HepG2 (cell line): ENCODE results near the gene TMEM240. TPM values are rescaled to one million over a fixed set of nuclear protein-coding genes. Genes with fewer than 3 reads are reported as not detected.

Experiments
- ELF1 ChIP-seq: sonication (generic); formaldehyde crosslinking; IDR thresholded peaks from 2 replicates; pipeline ENCODE4 v1.4.0; 2020; ENCODE audit warnings: missing genetic modification reagents
- ELF3 ChIP-seq: IDR thresholded peaks from 2 replicates; pipeline ENCODE4 v1.6.1; 2016; ENCODE audit warnings: missing genetic modification reagents, missing compliant biosample characterization
- EP300 ChIP-seq, 3 experiments: sonication (generic) in 1 of 3; formaldehyde crosslinking in 1 of 3; IDR thresholded peaks; 2 replicates each; pipeline versions ENCODE4 v1.5.1 to v1.6.1; 2011 to 2020; ENCODE audit warnings: low read depth in 2 of 3, low read length in 2 of 3, borderline replicate concordance in 1 of 3, improper control_type of control experiment in 1 of 3, mild to moderate bottlenecking in 1 of 3, missing genetic modification reagents in 1 of 3, moderate library complexity in 1 of 3
- ERF ChIP-seq: IDR thresholded peaks from 2 replicates; pipeline ENCODE4 v1.6.1; 2018; ENCODE audit warnings: missing biosample characterization, missing genetic modification reagents
- HDAC1 ChIP-seq: sonication (generic); formaldehyde crosslinking; IDR thresholded peaks from 2 replicates; pipeline ENCODE4 v1.5.1; 2020; ENCODE audit warnings: mild to moderate bottlenecking, missing genetic modification reagents
- HNRNPL ChIP-seq: fragments of 200-400 bp; formaldehyde crosslinking; IDR thresholded peaks from 2 replicates; pipeline ENCODE4 v1.6.1; 2017; ENCODE audit warnings: mild to moderate bottlenecking, low read depth, low read length
- HNRNPLL ChIP-seq: fragments of 200-400 bp; formaldehyde crosslinking; IDR thresholded peaks from 2 replicates; pipeline ENCODE4 v1.6.1; 2017; ENCODE audit warnings: mild to moderate bottlenecking, low read depth, low read length; ENCODE audit not compliant: poor library complexity, severe bottlenecking
- NCOA2 ChIP-seq: sonication (generic); formaldehyde crosslinking; IDR thresholded peaks from 2 replicates; pipeline ENCODE4 v1.8.0; 2022; ENCODE audit warnings: inconsistent platforms
- PHB2 ChIP-seq: fragments of 450-650 bp; IDR thresholded peaks from 2 replicates; pipeline ENCODE4 v1.6.1; 2018; ENCODE audit not compliant: partially characterized antibody
- RXRA ChIP-seq: sonication (generic); formaldehyde crosslinking; IDR thresholded peaks from 2 replicates; pipeline ENCODE4 v1.5.1; 2020; ENCODE audit warnings: missing genetic modification reagents
- SALL2 ChIP-seq: sonication (generic); formaldehyde crosslinking; IDR thresholded peaks from 2 replicates; pipeline ENCODE4 v1.8.1; 2023; ENCODE audit warnings: mild to moderate bottlenecking, missing genetic modification reagents, inconsistent platforms
- SMAD9 ChIP-seq: sonication (generic); formaldehyde crosslinking; IDR thresholded peaks from 2 replicates; pipeline ENCODE4 v1.5.1; 2020; ENCODE audit warnings: mild to moderate bottlenecking, missing genetic modification reagents
- SRY ChIP-seq: sonication (generic); formaldehyde crosslinking; IDR thresholded peaks from 2 replicates; pipeline ENCODE4 v1.8.0; 2022; ENCODE audit warnings: mild to moderate bottlenecking, missing genetic modification reagents
- TBX2 ChIP-seq: sonication (generic); formaldehyde crosslinking; IDR thresholded peaks from 2 replicates; pipeline ENCODE4 v1.5.0; 2020; ENCODE audit warnings: missing genetic modification reagents, mild to moderate bottlenecking, borderline replicate concordance
- TGIF2 ChIP-seq: IDR thresholded peaks from 2 replicates; pipeline ENCODE4 v1.6.1; 2016; ENCODE audit warnings: control low read depth, missing compliant biosample characterization
- ZBTB7B ChIP-seq: sonication (generic); formaldehyde crosslinking; IDR thresholded peaks from 2 replicates; pipeline ENCODE4 v1.4.0; 2020; ENCODE audit warnings: missing genetic modification reagents
- ZKSCAN8 ChIP-seq: IDR thresholded peaks from 2 replicates; pipeline ENCODE4 v1.6.1; 2016; ENCODE audit warnings: borderline replicate concordance, missing genetic modification reagents, missing compliant biosample characterization
- ZNF33B ChIP-seq: sonication (generic); formaldehyde crosslinking; IDR thresholded peaks from 2 replicates; pipeline ENCODE4 v1.5.1; 2020; ENCODE audit warnings: mild to moderate bottlenecking, missing genetic modification reagents
- ZNF567 ChIP-seq: sonication (generic); formaldehyde crosslinking; IDR thresholded peaks from 2 replicates; pipeline ENCODE4 v1.8.1; 2023; ENCODE audit warnings: mild to moderate bottlenecking, missing genetic modification reagents, borderline replicate concordance
- ZNF652 ChIP-seq: IDR thresholded peaks from 2 replicates; pipeline ENCODE4 v1.6.1; 2016; ENCODE audit warnings: low read depth, borderline replicate concordance
- ZNF749 ChIP-seq: sonication (generic); formaldehyde crosslinking; IDR thresholded peaks from 2 replicates; pipeline ENCODE4 v1.8.0; 2022; ENCODE audit warnings: mild to moderate bottlenecking, missing genetic modification reagents, moderate library complexity, borderline replicate concordance
- ZSCAN12 ChIP-seq: sonication (generic); formaldehyde crosslinking; IDR thresholded peaks from 2 replicates; pipeline ENCODE4 v1.9.0; 2021; ENCODE audit warnings: mild to moderate bottlenecking, missing genetic modification reagents
- ZSCAN21 ChIP-seq: sonication (generic); formaldehyde crosslinking; IDR thresholded peaks from 2 replicates; pipeline ENCODE4 v1.8.0; 2022; ENCODE audit warnings: mild to moderate bottlenecking, missing genetic modification reagents, moderate library complexity, borderline replicate concordance
- polyA plus RNA-seq, 8 experiments: library from polyadenylated mRNA; depleted of rRNA in 3 of 8; stranded (reverse) in 7 of 8; unstranded in 1 of 8; fragments of >200 nt; fragmentation: Illumina TruSeq in 4 of 8; extraction: Trizol in 4 of 8; gene quantifications; 2 replicates each; pipeline versions ENCODE4 v1.2.1 to v1.2.3, GENCODE V29; 2011 to 2016; ENCODE audit warnings: low read depth in 4 of 8, missing spikeins in 1 of 8, mixed read lengths in 1 of 8; ENCODE audit not compliant: insufficient read depth in 1 of 8
- total RNA-seq, 5 experiments: library from RNA; depleted of rRNA; stranded (reverse); fragments of >200 nt; fragmentation: Illumina TruSeq; extraction: Trizol; gene quantifications; 2 replicates each; pipeline ENCODE4 v1.2.3, GENCODE V29; 2016; ENCODE audit warnings: low read depth in 1 of 5
- TF ChIP-seq, protein P1 (sequence below): sonication (generic); formaldehyde crosslinking; IDR thresholded peaks from 2 replicates; pipeline ENCODE4 v1.5.0; 2020; ENCODE audit warnings: missing genetic modification reagents
- TF ChIP-seq, protein P2 (sequence below): IDR thresholded peaks from 2 replicates; pipeline ENCODE4 v1.6.1; 2012; ENCODE audit warnings: inconsistent platforms
- TF ChIP-seq, protein P3 (sequence below): sonication (generic); formaldehyde crosslinking; IDR thresholded peaks from 2 replicates; pipeline ENCODE4 v1.8.0; 2022; ENCODE audit warnings: missing genetic modification reagents, mild to moderate bottlenecking, inconsistent platforms, borderline replicate concordance
- TF ChIP-seq, protein P4 (sequence below): sonication (generic); formaldehyde crosslinking; IDR thresholded peaks from 2 replicates; pipeline ENCODE4 v1.5.1; 2020; ENCODE audit warnings: missing genetic modification reagents, mild to moderate bottlenecking, borderline replicate concordance

The TMEM240 gene
- total and polyA plus RNA-seq, 2 of the 13 experiments (the other 11 are each of a cell fraction or from before 2014, with no cell fraction given), result 0.17 TPM; not detected in 1

DNA sequence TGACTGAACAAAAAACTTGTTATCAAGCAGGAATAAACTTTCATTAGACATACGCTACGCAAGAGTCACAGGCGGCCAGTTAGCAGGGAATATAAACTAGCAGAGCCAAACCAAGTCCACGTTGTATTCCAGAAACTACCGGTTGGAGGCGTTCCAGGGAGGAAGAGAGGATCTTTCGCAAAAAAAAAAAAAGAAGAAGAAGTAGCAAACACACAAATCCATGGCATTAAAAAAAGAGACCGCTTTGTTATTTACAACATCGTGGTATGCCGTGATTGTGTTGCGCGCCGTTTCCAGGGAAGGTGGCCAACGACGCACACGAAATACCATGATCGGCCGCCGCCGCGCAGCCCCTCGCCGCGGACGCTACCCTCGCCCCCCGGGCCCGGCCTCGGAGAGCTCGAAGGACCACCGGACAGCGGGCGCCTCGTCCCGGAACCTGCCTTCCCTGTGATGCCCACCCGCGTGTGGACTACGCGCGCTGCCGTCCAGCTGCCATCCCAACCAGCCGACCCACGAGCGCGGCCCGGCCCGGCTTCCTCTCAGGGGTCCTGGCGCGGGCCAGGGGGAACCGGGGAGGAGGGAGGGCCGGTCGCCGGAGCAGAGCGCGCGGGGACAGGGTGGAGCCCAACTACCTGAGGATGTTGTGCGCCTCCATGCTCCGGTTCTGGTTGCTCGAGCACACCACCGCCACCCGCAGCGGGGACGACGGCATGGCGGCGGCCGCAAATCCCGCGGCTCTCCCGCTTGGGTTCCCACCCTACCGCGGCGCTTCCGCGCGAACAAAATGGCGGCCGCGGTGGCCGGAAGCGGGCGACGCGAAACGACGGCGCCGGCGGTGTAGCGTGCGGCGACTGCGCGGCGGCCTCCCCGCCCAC, 33.7 kb upstream of the TMEM240 start (continued):
- TF ChIP-seq PHB2, result no peak
- no peak for TF ChIP-seq HNRNPL
- TF ChIP-seq ZSCAN21 (CRISPR knock-in tag), result peak; percentile 87
- TF ChIP-seq, protein P1, sequence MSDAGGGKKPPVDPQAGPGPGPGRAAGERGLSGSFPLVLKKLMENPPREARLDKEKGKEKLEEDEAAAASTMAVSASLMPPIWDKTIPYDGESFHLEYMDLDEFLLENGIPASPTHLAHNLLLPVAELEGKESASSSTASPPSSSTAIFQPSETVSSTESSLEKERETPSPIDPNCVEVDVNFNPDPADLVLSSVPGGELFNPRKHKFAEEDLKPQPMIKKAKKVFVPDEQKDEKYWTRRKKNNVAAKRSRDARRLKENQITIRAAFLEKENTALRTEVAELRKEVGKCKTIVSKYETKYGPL (CRISPR knock-in tag), result no peak
- TF ChIP-seq ELF3 (CRISPR knock-in tag), result no peak
- 0 out of 2 replicates have a peak, but pooled peaks have one; percentile 64 for TF ChIP-seq SRY
- TF ChIP-seq ERF (CRISPR knock-in tag), result no peak
- TF ChIP-seq ZNF749 (CRISPR knock-in tag), result no peak
- TF ChIP-seq EP300 (IDR thresholded peaks at IDR 0.05; ENCODE audit: low read depth in 2 of 2, low read length in 2 of 2), result no peak
- TF ChIP-seq EP300 (CRISPR knock-in tag; IDR thresholded peaks at IDR 0.05; ENCODE audit: borderline replicate concordance), result no peak
- TF ChIP-seq HDAC1 (CRISPR knock-in tag), result peak; percentile 58; the same call in 1 of the 2 replicates
- peak; percentile 67; the same call in 1 of the 2 replicates for TF ChIP-seq ZBTB7B (CRISPR knock-in tag)
- no peak for TF ChIP-seq ZNF652
- TF ChIP-seq ZNF33B, result no peak
- TF ChIP-seq TGIF2 (CRISPR knock-in tag), result no peak
- no peak for TF ChIP-seq TBX2
- TF ChIP-seq HNRNPLL, result peak; percentile 64
- TF ChIP-seq ZSCAN12, result no peak; the same call in 1 of the 2 replicates
- TF ChIP-seq, protein P2, sequence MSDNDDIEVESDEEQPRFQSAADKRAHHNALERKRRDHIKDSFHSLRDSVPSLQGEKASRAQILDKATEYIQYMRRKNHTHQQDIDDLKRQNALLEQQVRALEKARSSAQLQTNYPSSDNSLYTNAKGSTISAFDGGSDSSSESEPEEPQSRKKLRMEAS, result peak; percentile 48; the same call in 1 of the 2 replicates
- TF ChIP-seq, protein P3, sequence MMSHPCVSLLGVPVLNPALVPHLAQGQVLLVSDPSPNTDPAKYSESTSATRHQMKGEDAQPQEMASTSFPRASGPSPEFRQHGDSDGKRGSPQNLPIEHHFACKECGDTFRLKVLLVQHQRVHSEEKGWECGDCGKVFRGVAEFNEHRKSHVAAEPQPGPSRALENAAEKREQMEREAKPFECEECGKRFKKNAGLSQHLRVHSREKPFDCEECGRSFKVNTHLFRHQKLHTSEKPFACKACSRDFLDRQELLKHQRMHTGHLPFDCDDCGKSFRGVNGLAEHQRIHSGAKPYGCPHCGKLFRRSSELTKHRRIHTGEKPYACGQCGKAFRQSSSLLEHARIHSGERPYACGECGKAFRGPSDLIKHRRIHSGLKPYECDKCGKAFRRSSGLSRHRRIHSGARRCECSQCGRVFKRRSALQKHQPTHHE (CRISPR knock-in tag), result no peak
- TF ChIP-seq ZNF567 (CRISPR knock-in tag), result 0 out of 2 replicates have a peak, but pooled peaks have one; percentile 2
- TF ChIP-seq SMAD9, result no peak
- TF ChIP-seq, protein P4, sequence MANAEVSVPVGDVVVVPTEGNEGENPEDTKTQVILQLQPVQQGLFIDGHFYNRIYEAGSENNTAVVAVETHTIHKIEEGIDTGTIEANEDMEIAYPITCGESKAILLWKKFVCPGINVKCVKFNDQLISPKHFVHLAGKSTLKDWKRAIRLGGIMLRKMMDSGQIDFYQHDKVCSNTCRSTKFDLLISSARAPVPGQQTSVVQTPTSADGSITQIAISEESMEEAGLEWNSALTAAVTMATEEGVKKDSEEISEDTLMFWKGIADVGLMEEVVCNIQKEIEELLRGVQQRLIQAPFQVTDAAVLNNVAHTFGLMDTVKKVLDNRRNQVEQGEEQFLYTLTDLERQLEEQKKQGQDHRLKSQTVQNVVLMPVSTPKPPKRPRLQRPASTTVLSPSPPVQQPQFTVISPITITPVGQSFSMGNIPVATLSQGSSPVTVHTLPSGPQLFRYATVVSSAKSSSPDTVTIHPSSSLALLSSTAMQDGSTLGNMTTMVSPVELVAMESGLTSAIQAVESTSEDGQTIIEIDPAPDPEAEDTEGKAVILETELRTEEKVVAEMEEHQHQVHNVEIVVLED (CRISPR knock-in tag), result no peak
- no peak for TF ChIP-seq SALL2 (CRISPR knock-in tag)
- TF ChIP-seq RXRA (CRISPR knock-in tag), result 0 out of 2 replicates have a peak, but pooled peaks have one; percentile 43
- TF ChIP-seq NCOA2 (CRISPR knock-in tag), result no peak
- TF ChIP-seq ZKSCAN8 (CRISPR knock-in tag), result no peak
- TF ChIP-seq ELF1 (CRISPR knock-in tag), result no peak; the same call in 1 of the 2 replicates
